ENCODE measurements around the gene ALKBH5. TPM values are rescaled to one million over a fixed set of nuclear protein-coding genes. Genes with fewer than 3 reads are reported as not detected.

Gene ALKBH5
- total RNA-seq, 3 donors from 2014 or later (not counting 1 experiment from before 2014, with no cell fraction given) = 95.6 to 114 (median 96.7) TPM

GRCh38 chr17:18141210-18141803 is 42.3 kb upstream of the ALKBH5 start:
- peak; percentile 66 for TF ChIP-seq CTCF (IDR thresholded peaks at IDR 0.05)
- Mint-ChIP-seq H3K36me3 (no peaks in the 10 kb centered on the region), H3K4me1 (peaks cover 5 to 6% of the 10 kb centered on the region in 2 donors), H3K4me3 (no peak overlapping the region), H3K27me3 (ENCODE audit: low read depth in 2 of 2) (no peaks in the 10 kb centered on the region), H3K27ac (no peak overlapping the region), H3K9me3 (no peaks in the 10 kb centered on the region)
- Histone ChIP-seq H3K4me1 (ENCODE audit: control insufficient read depth, insufficient read depth, low read length) (no peaks in the 10 kb centered on the region), H3K27me3 (ENCODE audit: control insufficient read depth, insufficient read depth, low read length) (no peaks in the 10 kb centered on the region), H3K4me3 (ENCODE audit: low read length) (no peak overlapping the region), H3K27ac (ENCODE audit: low read length) (no peak overlapping the region), H3K9me3 (ENCODE audit: control insufficient read depth, insufficient read depth, low read length) (no peaks in the 10 kb centered on the region), H3K36me3 (ENCODE audit: control insufficient read depth, insufficient read depth, low read length) (no peaks in the 10 kb centered on the region)
- ATAC-seq = peak; percentile 55 to 93 (median 77)
- intact Hi-C loops (cut with micrococcal nuclease) = loop anchor here (1.0 to 2.0 kb wide), 2 partner anchors 41 to 76 kb away; partner anchors contain the start of gene ALKBH5
- WGBS (ENCODE audit: insufficient coverage) = 51% methylated on average over 5 of the region's 9 CpGs
- peak in 1 of 2 donors; percentile 82 for DNase-seq

- ATAC-seq (no peak), DNase-seq (no peak)
- no peaks in the 10 kb centered on the region for H3K36me3 ChIP-seq (ENCODE audit: control insufficient read depth, insufficient read depth, low read length)
- no peaks in the 10 kb centered on the region for H3K4me1 ChIP-seq (ENCODE audit: control insufficient read depth, insufficient read depth, low read length)
- Mint-ChIP-seq H3K36me3 (no peaks in the 10 kb centered on the region), H3K4me3 (no peak overlapping the region), H3K4me1 (peaks cover 5 to 6% of the 10 kb centered on the region in 2 donors), H3K9me3 (no peaks in the 10 kb centered on the region), H3K27ac (no peak overlapping the region), H3K27me3 (ENCODE audit: low read depth in 2 of 2) (no peaks in the 10 kb centered on the region)
- 93% methylated on average over 3 of the region's 3 CpGs for WGBS (ENCODE audit: insufficient coverage)
- TF ChIP-seq CTCF (IDR thresholded peaks at IDR 0.05) = no peak
- intact Hi-C loops (cut with micrococcal nuclease) = no loop called here
- H3K27ac ChIP-seq (ENCODE audit: low read length) = no peak overlapping the region
- H3K27me3 ChIP-seq (ENCODE audit: control insufficient read depth, insufficient read depth, low read length) = no peaks in the 10 kb centered on the region
- no peaks in the 10 kb centered on the region for H3K9me3 ChIP-seq (ENCODE audit: control insufficient read depth, insufficient read depth, low read length)
- H3K4me3 ChIP-seq (ENCODE audit: low read length) = no peak overlapping the region
These were observed 41.2 kb upstream of the ALKBH5 start for GRCh38 chr17:18142417-18142816.

- H3K27me3 ChIP-seq (ENCODE audit: control insufficient read depth, insufficient read depth, low read length) = no peaks in the 10 kb centered on the region
- H3K27me3 Mint-ChIP-seq (ENCODE audit: low read depth in 2 of 2) = no peaks in the 10 kb centered on the region
- no peak overlapping the region for H3K4me3 Mint-ChIP-seq
- DNase-seq (no peak), ATAC-seq (peak in 1 of 3 donors; percentile 26)
- no peak overlapping the region for H3K27ac Mint-ChIP-seq
- no peak overlapping the region for H3K27ac ChIP-seq (ENCODE audit: low read length)
- H3K4me3 ChIP-seq (ENCODE audit: low read length) = no peak overlapping the region
- intact Hi-C loops (cut with micrococcal nuclease) = no loop called here
- no peaks in the 10 kb centered on the region for H3K4me1 ChIP-seq (ENCODE audit: control insufficient read depth, insufficient read depth, low read length)
- H3K9me3 ChIP-seq (ENCODE audit: control insufficient read depth, insufficient read depth, low read length) = no peaks in the 10 kb centered on the region
- WGBS (ENCODE audit: insufficient coverage) = 85% methylated on average over 18 of the region's 18 CpGs
- H3K36me3 Mint-ChIP-seq = no peaks in the 10 kb centered on the region
- no peak for TF ChIP-seq CTCF (IDR thresholded peaks at IDR 0.05)
- H3K9me3 Mint-ChIP-seq = no peaks in the 10 kb centered on the region
- peaks cover 5 to 6% of the 10 kb centered on the region in 2 donors for H3K4me1 Mint-ChIP-seq
- H3K36me3 ChIP-seq (ENCODE audit: control insufficient read depth, insufficient read depth, low read length) = no peaks in the 10 kb centered on the region
These were observed 40.3 kb upstream of the ALKBH5 start for GRCh38 chr17:18143044-18143936.
